GM18868 (cell line): ENCODE data around the gene RPTOR.

ENCODE experiments used
- ATAC-seq: cut with Tn5 transposase; IDR thresholded peaks from one replicate; pipeline ENCODE4 v1.9.1; 2021; ENCODE audit warnings: mild to moderate bottlenecking, moderate library complexity; ENCODE audit not compliant: unreplicated experiment

Gene RPTOR

DNA sequence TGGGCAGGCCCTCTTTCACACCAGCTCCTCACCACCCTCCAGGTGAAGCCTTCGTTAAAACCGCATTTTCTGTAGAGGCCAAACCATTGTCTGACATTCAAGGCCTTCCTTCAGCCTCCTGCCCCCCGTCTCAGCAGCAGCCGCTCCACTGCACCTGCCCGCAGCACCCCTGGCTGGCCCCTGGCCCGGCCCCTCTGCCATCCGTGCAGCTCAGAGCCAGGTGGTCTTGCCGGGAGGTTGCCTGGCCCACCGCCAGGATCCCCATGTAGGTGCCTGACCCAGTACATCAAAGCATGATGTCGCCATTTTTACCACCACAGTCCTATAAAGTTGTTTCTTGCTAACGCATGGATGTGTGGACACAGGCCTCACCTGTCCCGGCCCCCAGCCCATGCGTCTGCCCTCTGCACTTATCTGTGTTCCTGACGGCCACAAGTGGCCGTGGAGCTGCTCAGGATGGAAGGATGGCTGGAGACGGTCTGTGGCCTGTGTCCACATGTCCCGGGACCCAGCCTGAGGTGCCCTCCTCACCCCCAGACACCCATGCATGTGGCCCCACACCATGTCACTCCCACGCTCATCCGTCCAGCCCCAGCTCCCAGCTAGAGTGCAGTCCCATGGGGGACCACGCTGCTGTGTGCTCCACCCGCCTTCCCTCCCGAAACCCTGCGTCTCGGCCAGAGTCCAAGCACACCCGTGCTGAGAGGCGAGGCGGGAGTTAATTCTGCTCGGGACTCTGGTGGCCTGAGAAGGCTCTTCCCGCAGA, 357.7 kb downstream of the RPTOR start:
- no peak for ATAC-seq

GRCh38 chr17:80902963-80903611, 358.4 kb downstream of the RPTOR start:
- no peak for ATAC-seq

DNA sequence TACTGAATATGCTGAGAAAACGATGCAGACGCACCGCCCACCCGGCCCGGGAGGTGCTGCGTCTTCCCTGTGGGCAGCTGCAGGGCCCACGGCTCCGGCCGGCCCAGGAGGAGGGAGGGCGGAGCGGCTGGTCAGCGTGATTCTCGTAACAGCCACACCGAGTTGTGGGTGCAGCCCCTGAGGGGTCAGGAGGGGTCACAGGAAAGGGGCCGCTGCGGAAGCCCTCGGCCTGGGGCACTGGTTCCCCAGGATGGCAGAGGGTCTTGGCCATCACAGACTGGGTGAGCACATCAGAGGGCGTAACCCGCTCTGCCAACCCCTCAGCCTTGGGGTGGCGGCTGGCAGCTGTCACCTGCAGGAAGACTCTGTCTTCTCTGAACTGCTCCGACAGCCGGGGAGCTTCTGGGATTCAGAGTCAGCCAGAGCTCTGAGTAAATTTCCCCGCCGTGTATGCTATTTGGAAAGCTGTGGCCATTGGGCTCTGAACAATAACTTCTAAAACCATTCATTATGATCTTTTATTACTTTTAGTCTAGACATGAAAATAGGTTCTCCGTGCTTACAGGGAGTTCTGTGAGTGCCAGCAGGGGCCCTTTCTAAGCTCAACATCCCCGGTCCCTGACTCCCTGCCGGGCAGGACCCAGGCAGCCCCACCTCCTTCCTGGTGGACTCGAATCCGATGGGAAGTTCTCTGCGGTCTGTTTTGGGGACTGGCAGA, 359.6 kb downstream of the RPTOR start:
- ATAC-seq = no peak

GRCh38 chr17:80905586-80906230, 361.1 kb downstream of the RPTOR start:
- no peak for ATAC-seq

DNA sequence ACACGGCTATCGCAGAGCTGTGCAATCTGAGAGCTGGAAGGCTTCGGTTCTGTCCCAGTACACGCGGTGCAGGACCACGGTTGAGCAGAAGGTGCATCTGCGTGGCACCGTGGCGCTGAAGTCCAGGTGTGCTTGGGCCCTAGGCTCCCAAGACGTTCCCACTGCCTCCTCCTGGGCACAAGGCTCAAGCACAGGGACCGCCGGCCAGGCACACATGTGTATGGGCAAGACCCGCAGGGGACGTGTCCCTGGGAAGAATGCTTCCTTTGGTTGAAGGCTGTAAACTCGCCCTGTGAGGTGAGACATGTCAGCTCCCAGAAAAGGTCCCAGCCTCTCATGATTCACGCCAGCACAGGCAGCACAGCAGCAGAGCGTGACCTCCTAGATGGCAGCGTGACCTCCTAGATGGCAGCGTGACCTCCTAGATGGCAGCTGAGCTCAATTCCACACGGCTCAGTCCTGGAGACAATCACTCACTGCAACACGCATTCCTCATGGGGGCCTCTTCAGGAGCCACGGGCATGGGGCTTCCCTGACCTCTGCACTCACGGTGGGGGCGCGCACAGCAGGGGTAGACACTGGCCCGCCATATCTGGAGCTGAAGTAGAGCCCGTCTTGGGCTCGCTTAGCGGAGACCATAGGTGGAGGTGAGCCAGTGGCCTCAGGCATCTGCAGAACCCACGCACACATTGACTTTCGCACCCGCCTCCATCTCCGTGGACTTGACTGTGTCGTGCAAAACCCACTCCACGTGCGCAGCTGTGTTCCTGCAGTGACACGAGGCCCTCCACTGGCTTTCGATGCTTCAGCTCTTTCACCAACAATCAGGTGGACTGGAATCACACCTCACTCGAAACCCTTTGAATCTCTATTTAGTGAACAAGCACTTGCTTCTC, 362.0 kb downstream of the RPTOR start:
- ATAC-seq = no peak

DNA sequence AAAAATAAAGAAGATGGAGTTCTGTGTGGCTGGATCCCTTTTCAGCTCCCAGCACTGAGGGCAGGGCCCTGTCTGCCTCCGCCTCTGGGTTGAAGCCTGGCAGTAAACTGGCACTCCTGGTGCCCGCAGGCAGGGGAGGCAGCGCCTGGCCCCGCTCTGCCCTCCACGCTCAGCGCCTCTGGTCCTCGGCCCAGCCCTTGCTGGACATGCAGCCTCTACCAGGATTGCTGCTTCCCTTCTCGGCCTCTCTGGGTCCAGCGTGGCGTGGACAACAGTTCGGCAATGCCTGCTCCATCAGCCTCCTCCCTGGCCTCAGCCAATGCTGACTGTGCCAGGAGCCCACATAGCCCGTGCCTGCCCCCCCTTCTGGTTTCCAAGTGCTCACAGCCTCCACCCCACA, 362.6 kb downstream of the RPTOR start:
- ATAC-seq = no peak

- no peak for ATAC-seq
Measured at GRCh38 chr17:80908211-80908610, 363.6 kb downstream of the RPTOR start.

DNA sequence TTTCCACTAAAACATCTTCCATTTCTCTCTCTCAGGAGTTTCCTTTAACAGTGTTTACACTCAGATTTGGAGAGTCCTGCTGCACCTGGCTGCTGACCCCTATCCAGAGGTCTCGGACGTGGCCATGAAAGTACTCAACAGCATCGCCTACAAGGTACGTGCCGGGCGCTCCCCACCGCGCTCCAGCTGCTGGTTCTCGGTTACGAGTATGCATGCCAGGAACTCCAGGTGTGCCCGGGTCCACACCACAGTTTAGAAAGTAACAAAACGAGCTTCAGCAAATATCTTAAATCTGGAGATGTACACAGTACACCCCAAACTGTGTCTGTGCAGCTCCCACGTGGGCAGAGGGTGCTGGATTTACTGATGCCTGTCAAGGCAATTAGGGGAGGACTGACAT, 364.1 kb downstream of the RPTOR start:
- ATAC-seq = no peak

DNA sequence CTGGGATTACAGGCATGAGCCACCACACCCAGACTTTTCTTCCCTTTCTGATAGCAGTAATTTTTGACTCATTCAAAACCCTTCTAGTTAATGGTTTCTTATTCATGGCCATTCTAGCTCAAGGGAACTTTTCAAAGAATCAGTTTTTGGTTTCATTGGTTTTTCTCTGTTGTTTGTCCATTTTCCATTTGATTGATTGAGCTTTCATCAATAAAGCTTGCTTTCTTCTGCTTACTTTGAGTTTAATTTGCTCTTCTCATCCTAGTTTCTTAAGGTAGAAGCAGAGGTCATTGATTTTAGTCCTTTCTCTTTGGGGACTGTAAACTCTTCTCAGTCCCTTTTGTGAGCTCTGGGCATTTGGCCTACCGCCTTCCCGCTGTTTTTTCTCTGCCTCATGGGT, 365.0 kb downstream of the RPTOR start:
- ATAC-seq = no peak

GRCh38 chr17:80910043-80910442, 365.4 kb downstream of the RPTOR start:
- no peak for ATAC-seq

DNA sequence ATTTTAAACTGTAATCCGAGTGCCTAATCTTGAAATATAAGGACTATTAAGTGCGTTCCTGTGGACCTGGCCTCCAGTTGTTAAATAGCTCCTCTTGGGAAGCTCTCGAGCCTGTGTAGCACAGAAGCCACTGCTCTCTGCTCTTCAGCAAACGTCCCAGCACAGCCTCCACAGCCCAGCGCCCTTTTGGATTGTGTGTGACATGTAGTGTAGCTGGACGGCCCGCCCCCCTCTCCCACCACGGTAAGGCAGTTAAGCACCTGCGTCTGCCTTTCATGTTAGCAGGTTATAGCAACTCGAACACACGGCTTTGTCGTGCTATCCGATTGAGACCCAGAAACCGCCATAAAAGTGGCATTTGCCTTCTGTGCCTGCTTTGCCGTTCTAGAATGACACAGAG, 367.8 kb downstream of the RPTOR start:
- ATAC-seq = no peak

- ATAC-seq = no peak
Measured at GRCh38 chr17:80913928-80914821, 369.5 kb downstream of the RPTOR start.

DNA sequence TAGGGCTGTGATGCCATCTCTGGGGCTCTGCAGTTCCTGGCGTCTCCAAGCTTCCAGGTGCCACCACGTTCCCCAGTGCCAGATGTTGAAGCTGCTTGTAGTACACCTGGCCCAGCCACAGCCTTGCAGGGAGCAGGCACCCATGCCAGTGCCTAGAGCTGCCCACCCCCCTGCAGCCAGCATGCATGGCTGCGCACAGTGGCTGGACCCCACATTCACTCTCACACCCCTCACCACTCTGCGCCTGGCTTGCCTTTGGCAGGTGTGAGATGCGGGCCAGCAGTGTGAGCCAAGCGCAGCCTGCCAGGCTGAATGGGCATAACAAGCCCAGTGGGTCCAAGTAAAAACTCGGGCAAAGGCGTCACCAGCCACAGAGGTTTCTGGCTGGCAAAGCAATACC, 371.6 kb downstream of the RPTOR start:
- no peak for ATAC-seq

GRCh38 chr17:80917716-80918560, 373.3 kb downstream of the RPTOR start:
- no peak for ATAC-seq

DNA sequence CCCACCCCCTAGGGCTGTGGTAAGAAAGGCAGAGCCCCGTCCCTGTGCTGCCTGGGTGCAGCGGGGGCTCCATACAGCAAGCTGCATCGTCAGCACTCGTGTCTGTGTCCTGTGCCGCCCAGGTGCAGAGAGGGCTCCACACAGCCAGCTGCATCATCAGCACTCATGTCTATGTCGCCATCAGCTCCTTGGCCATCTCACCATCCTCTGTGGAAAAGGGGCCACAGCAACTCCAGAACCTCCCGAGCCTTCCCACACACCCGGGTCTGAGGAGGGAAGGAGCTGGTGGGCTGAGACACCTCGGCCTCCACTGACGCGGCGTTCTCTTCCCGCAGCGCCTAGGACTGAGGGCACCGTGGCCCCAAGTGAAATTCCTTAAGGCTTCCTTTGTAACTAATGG, 374.1 kb downstream of the RPTOR start:
- ATAC-seq = no peak

DNA sequence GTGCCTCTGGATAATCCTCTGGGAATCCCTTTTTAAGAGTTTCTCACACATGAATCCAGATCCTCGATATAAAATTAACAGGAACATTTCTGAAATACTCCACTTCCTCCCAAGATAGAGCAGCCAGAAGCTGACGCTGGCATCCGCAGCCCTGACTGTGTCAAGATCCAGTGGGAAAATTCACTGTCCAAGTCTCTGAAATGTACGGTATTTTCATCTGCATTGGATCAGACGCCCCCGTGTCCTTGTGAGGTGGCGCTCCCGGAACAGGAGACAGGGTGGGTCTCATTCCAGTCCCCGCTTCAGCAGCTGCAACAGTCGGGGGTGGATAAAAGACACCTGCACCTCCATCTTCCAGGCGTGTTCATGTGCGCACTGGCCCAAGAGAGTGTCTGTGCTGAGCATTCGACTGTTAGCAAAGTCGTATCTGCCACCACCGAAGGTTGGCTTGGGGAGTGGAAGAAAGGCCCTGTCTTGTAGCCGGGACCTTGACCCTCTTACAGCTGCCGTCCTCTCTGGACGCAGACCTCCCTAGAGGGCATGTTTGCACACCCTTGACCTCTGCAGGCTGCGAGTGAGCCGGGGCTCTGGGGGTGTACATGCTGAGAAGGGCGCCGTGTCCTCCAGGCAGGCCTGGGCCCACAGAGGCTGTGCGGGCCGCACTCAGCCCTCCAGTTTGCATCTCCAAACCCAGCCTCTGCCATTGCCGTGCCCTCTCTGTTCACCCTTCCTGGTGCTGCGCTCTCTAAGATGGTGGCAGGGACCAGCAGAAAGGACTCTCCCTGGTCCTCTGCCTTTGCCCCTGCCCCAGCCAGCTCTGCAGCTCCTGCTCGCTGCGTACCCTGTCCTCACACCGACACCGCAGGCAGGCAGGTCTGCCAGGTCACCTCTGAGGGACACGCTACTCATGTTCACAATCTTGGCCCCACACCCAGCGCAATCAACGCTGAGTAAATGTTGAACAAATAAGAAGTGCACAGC, 375.0 kb downstream of the RPTOR start:
- ATAC-seq = no peak

GRCh38 chr17:80920441-80920840, 375.8 kb downstream of the RPTOR start:
- no peak for ATAC-seq
